ENCODE results near the gene INKA1.

- TF ChIP-seq POLR2AphosphoS5 (IDR thresholded peaks at IDR 0.05), result no peak
- TF ChIP-seq SMC3 (conservative IDR thresholded peaks at IDR 0.05; ENCODE audit: poor library complexity), result no peak
- no peak for TF ChIP-seq CTCF (IDR thresholded peaks at IDR 0.05; ENCODE audit: poor library complexity, severe bottlenecking)
- TF ChIP-seq EZH2 (IDR thresholded peaks at IDR 0.05; ENCODE audit: borderline replicate concordance, insufficient read depth, low read length, poor library complexity, severe bottlenecking), result no peak
- no peak for TF ChIP-seq RAD21 (conservative IDR thresholded peaks at IDR 0.05)
- no peak for TF ChIP-seq EP300 (conservative IDR thresholded peaks at IDR 0.05; ENCODE audit: poor library complexity, severe bottlenecking)
Observed at GRCh38 chr3:49785565-49786356, 17.3 kb upstream of the INKA1 start.
